Fibroblast of lung (primary cell): ENCODE results near the gene CYP4F8. TPM values are rescaled to one million over a fixed set of nuclear protein-coding genes. Genes with fewer than 3 reads are reported as not detected.

Source experiments
- DNase-seq, 2 donors: peaks; one replicate each; pipeline versions ENCODE4 v3.0.0 to v3.0.0-alpha.2; 2010; ENCODE audit warnings: low read depth in 2 of 2
- H2AFZ ChIP-seq: 2 replicates; pipeline ENCODE4 v1.5.1; 2012; ENCODE audit warnings: low read length, control low read depth, inconsistent platforms
- H3K27ac ChIP-seq: 2 replicates; pipeline ENCODE4 v1.5.1; 2011; ENCODE audit warnings: low read length, control low read depth; ENCODE audit not compliant: insufficient read depth
- H3K27me3 ChIP-seq: 2 replicates; pipeline ENCODE4 v1.5.1; 2011; ENCODE audit warnings: mild to moderate bottlenecking, low read length; ENCODE audit not compliant: control insufficient read depth, insufficient read depth
- H3K36me3 ChIP-seq: 2 replicates; pipeline ENCODE4 v1.5.1; 2011; ENCODE audit warnings: low read length; ENCODE audit not compliant: control insufficient read depth, insufficient read depth
- H3K4me1 ChIP-seq: 2 replicates; pipeline ENCODE4 v1.5.1; 2011; ENCODE audit warnings: low read length; ENCODE audit not compliant: control insufficient read depth, insufficient read depth; ENCODE audit errors: extremely low read depth
- H3K4me2 ChIP-seq: 2 replicates; pipeline ENCODE4 v1.5.1; 2011; ENCODE audit warnings: low read length, control low read depth; ENCODE audit not compliant: insufficient read depth; ENCODE audit errors: extremely low read depth
- H3K4me3 ChIP-seq, 4 experiments: fragments of 200-600 bp in 1 of 4; sonication (generic) in 1 of 4; replicated peaks in 1 of 4; 2 replicates each; pipeline ENCODE4 v1.5.1; 2011 to 2016; ENCODE audit warnings: low read length in 4 of 4, low read depth in 3 of 4, mild to moderate bottlenecking in 3 of 4, control low read depth in 2 of 4, inconsistent platforms in 1 of 4, mixed read lengths in 1 of 4; ENCODE audit not compliant: insufficient read depth in 1 of 4; ENCODE audit errors: control extremely low read depth in 1 of 4
- H3K79me2 ChIP-seq: 2 replicates; pipeline ENCODE4 v1.5.1; 2012; ENCODE audit warnings: mild to moderate bottlenecking, low read length, inconsistent platforms; ENCODE audit not compliant: control insufficient read depth, insufficient read depth
- H3K9ac ChIP-seq: 2 replicates; pipeline ENCODE4 v1.5.1; 2011; ENCODE audit warnings: mild to moderate bottlenecking, low read length, control low read depth; ENCODE audit not compliant: insufficient read depth
- H3K9me3 ChIP-seq: 2 replicates; pipeline ENCODE4 v1.5.1; 2012; ENCODE audit warnings: low read depth, low read length; ENCODE audit not compliant: control insufficient read depth, insufficient read depth
- H4K20me1 ChIP-seq: 2 replicates; pipeline ENCODE4 v1.5.1; 2011; ENCODE audit warnings: low read length; ENCODE audit not compliant: control insufficient read depth, insufficient read depth; ENCODE audit errors: extremely low read depth
- CTCF ChIP-seq, 2 donors: IDR thresholded peaks in 1 of 2; conservative IDR thresholded peaks in 1 of 2; 1 replicate in 1 of 2; 2 replicates in 1 of 2; pipeline ENCODE4 v1.5.1; 2011 to 2012; ENCODE audit warnings: low read length in 2 of 2, control low read depth in 1 of 2, inconsistent platforms in 1 of 2, low read depth in 1 of 2, mild to moderate bottlenecking in 1 of 2
- EZH2 ChIP-seq: IDR thresholded peaks from 2 replicates; pipeline ENCODE4 v1.5.1; 2012; ENCODE audit warnings: low read length, control low read depth, mild to moderate bottlenecking; ENCODE audit errors: missing control alignments
- polyA plus RNA-seq, 2 donors: library from polyadenylated mRNA; depleted of rRNA in 1 of 2; stranded (reverse) in 1 of 2; unstranded in 1 of 2; fragments of >200 nt; gene quantifications; 2 replicates each; pipeline ENCODE4 v1.2.1, GENCODE V29; 2011 to 2012; ENCODE audit warnings: missing spikeins in 1 of 2
- total RNA-seq: library from RNA; depleted of rRNA; stranded (reverse); fragments of >200 nt; gene quantifications from 2 replicates; pipeline ENCODE4 v1.2.1, GENCODE V29; 2014

CYP4F8 gene
- total and polyA plus RNA-seq, 2 donors (not counting 1 experiment from before 2014, with no cell fraction given), result not detected

GRCh38 chr19:15584095-15584494, 30.9 kb upstream of the CYP4F8 start:
- no peaks in the 10 kb centered on the region for H3K27me3 ChIP-seq
- no peaks in the 10 kb centered on the region for H3K36me3 ChIP-seq
- H3K4me1 ChIP-seq, result no peaks in the 10 kb centered on the region
- H3K4me2 ChIP-seq, result no peak overlapping the region
- no peak overlapping the region for H3K27ac ChIP-seq
- no peaks in the 10 kb centered on the region for H3K79me2 ChIP-seq
- H3K4me3 ChIP-seq, result no peak overlapping the region
- no peaks in the 10 kb centered on the region for H4K20me1 ChIP-seq
- no peak for DNase-seq
- no peaks in the 10 kb centered on the region for H3K9me3 ChIP-seq
- no peak overlapping the region for H3K9ac ChIP-seq
- no peak overlapping the region for H2AFZ ChIP-seq
- no peak for TF ChIP-seq CTCF (conservative IDR thresholded peaks at IDR 0.05 in 1 of 2, IDR thresholded peaks at IDR 0.05 in 1 of 2; ENCODE audit: low read depth in 1 of 2, low read length in 2 of 2)

- H3K36me3 ChIP-seq, result no peaks in the 10 kb centered on the region
- no peak overlapping the region for H3K9ac ChIP-seq
- no peak overlapping the region for H3K27ac ChIP-seq
- no peaks in the 10 kb centered on the region for H3K9me3 ChIP-seq
- TF ChIP-seq CTCF (conservative IDR thresholded peaks at IDR 0.05 in 1 of 2, IDR thresholded peaks at IDR 0.05 in 1 of 2; ENCODE audit: low read depth in 1 of 2, low read length in 2 of 2) (peak; percentile 64 to 82), EZH2 (no peak)
- H2AFZ ChIP-seq, result no peak overlapping the region
- no peak overlapping the region for H3K4me3 ChIP-seq
- H3K4me2 ChIP-seq, result no peak overlapping the region
- no peaks in the 10 kb centered on the region for H3K4me1 ChIP-seq
- no peaks in the 10 kb centered on the region for H3K27me3 ChIP-seq
- H3K79me2 ChIP-seq, result no peaks in the 10 kb centered on the region
- DNase-seq, result peak; percentile 32 to 48
- H4K20me1 ChIP-seq, result no peaks in the 10 kb centered on the region
These were observed 30.4 kb upstream of the CYP4F8 start for GRCh38 chr19:15584541-15585115.

- no peak for DNase-seq
- Histone ChIP-seq H3K36me3 (no peaks in the 10 kb centered on the region), H2AFZ (no peak overlapping the region), H3K9me3 (no peaks in the 10 kb centered on the region), H3K4me1 (no peaks in the 10 kb centered on the region), H3K27me3 (no peaks in the 10 kb centered on the region), H3K4me3 (no peak overlapping the region), H3K27ac (no peak overlapping the region), H3K4me2 (no peak overlapping the region), H4K20me1 (no peaks in the 10 kb centered on the region), H3K9ac (no peak overlapping the region), H3K79me2 (no peaks in the 10 kb centered on the region)
- no peak for TF ChIP-seq EZH2
- no peak for TF ChIP-seq CTCF (conservative IDR thresholded peaks at IDR 0.05 in 1 of 2, IDR thresholded peaks at IDR 0.05 in 1 of 2; ENCODE audit: low read depth in 1 of 2, low read length in 2 of 2)
These were observed 27.4 kb upstream of the CYP4F8 start for GRCh38 chr19:15587663-15588062.
